ENCODE data around the gene KCNK7. TPM values are rescaled to one million over a fixed set of nuclear protein-coding genes. Genes with fewer than 3 reads are reported as not detected.

The KCNK7 gene
- total RNA-seq, 1 experiment from 2014 or later, result 0.61 TPM

- H4K20me1 ChIP-seq (ENCODE audit: insufficient read depth), result no peaks in the 10 kb centered on the region
- H3K9me2 ChIP-seq (ENCODE audit: insufficient read depth), result no peaks in the 10 kb centered on the region
- H3K9me3 ChIP-seq (ENCODE audit: control insufficient read depth in 1 of 2, insufficient read depth in 1 of 2, low read depth in 1 of 2, low read length in 2 of 2), result no peaks in the 10 kb centered on the region
- no peak overlapping the region for H3K27ac ChIP-seq (ENCODE audit: low read depth, low read length)
- no peak for TF ChIP-seq TCF7L2 (IDR thresholded peaks at IDR 0.05; ENCODE audit: borderline replicate concordance, extremely low read depth, insufficient read depth, insufficient read length)
- no peak for TF ChIP-seq EZH2 (IDR thresholded peaks at IDR 0.05)
- TF ChIP-seq, protein P1, sequence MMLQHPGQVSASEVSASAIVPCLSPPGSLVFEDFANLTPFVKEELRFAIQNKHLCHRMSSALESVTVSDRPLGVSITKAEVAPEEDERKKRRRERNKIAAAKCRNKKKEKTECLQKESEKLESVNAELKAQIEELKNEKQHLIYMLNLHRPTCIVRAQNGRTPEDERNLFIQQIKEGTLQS (IDR thresholded peaks at IDR 0.05), result no peak
- TF ChIP-seq POLR2A (IDR thresholded peaks at IDR 0.05; ENCODE audit: borderline replicate concordance, extremely low read depth, insufficient read depth, insufficient read length), result no peak
- TF ChIP-seq CTCF (IDR thresholded peaks at IDR 0.05 in 2 of 3, conservative IDR thresholded peaks at IDR 0.05 in 1 of 3; ENCODE audit: borderline replicate concordance in 1 of 3, insufficient read depth in 1 of 3, low read depth in 2 of 3, low read length in 2 of 3), result no peak
- TF ChIP-seq SP1 (IDR thresholded peaks at IDR 0.05; ENCODE audit: low read depth), result no peak
- TF ChIP-seq, protein P2, sequence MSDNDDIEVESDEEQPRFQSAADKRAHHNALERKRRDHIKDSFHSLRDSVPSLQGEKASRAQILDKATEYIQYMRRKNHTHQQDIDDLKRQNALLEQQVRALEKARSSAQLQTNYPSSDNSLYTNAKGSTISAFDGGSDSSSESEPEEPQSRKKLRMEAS (IDR thresholded peaks at IDR 0.05), result no peak
- no peak for TF ChIP-seq REST (IDR thresholded peaks at IDR 0.05; ENCODE audit: low read depth)
- no peak for TF ChIP-seq ZFX (IDR thresholded peaks at IDR 0.05)
- no peak overlapping the region for H3K9ac ChIP-seq (ENCODE audit: low read length)
- intact Hi-C loops (cut with micrococcal nuclease), result no loop called here
- H3K4me3 ChIP-seq (replicated peaks in 1 of 2; ENCODE audit: low read depth in 1 of 2, low read length in 2 of 2), result no peak overlapping the region
- no peaks in the 10 kb centered on the region for H3K4me1 ChIP-seq (ENCODE audit: control insufficient read depth in 1 of 2, insufficient read depth in 2 of 2, low read length in 2 of 2)
- 0 out of 2 replicates have a peak, but pooled peaks cover under 1% of the 10 kb centered on the region for H3K79me2 ChIP-seq (ENCODE audit: insufficient read depth, low read length)
- ATAC-seq (no peak), DNase-seq (ENCODE audit: low read depth, low spot score) (no peak)
- peaks cover 17 to 19% of the 10 kb centered on the region in 2 experiments; a peak in 3 of 4 replicates for H3K36me3 ChIP-seq (ENCODE audit: control insufficient read depth in 1 of 2, insufficient read depth in 2 of 2, low read length in 2 of 2)
- no TSS peak for BruUV-seq (replicated peaks)
- RAD21 ChIA-PET (ENCODE audit: low non-redundant PET in 1 of 2, low total read pairs in 2 of 2, uncharacterized antibody in 2 of 2, unreplicated experiment in 2 of 2), result no interaction called here
- H3K27me3 ChIP-seq (ENCODE audit: insufficient read depth, low read length), result no peaks in the 10 kb centered on the region
- H2AFZ ChIP-seq (ENCODE audit: low read depth, low read length, poor library complexity, severe bottlenecking), result no peak overlapping the region
- POLR2A ChIA-PET, result no interaction called here
- CTCF ChIA-PET, result interaction anchor here (0.6 kb wide), 1 partner anchor 23 kb away, joined by 3 read pairs; no protein-coding TSS in a partner anchor
- no peak overlapping the region for H3K4me2 ChIP-seq (ENCODE audit: low read length)
Measured at GRCh38 chr11:65623852-65624616, 28.4 kb upstream of the KCNK7 start.
